K562 treated with DMSO at 1 percent for 12 hours (cell line): ENCODE measurements around the gene FAM187B. TPM values are rescaled to one million over a fixed set of nuclear protein-coding genes. Genes with fewer than 3 reads are reported as not detected.

ENCODE experiments used
- total RNA-seq: library from RNA; unstranded; fragments of 300-600 nt; gene quantifications from 2 replicates; pipeline ENCODE4 v1.2.3, GENCODE V29; 2022; ENCODE audit not compliant: insufficient read depth

FAM187B gene
- not detected in 2 replicates for total RNA-seq

DNA sequence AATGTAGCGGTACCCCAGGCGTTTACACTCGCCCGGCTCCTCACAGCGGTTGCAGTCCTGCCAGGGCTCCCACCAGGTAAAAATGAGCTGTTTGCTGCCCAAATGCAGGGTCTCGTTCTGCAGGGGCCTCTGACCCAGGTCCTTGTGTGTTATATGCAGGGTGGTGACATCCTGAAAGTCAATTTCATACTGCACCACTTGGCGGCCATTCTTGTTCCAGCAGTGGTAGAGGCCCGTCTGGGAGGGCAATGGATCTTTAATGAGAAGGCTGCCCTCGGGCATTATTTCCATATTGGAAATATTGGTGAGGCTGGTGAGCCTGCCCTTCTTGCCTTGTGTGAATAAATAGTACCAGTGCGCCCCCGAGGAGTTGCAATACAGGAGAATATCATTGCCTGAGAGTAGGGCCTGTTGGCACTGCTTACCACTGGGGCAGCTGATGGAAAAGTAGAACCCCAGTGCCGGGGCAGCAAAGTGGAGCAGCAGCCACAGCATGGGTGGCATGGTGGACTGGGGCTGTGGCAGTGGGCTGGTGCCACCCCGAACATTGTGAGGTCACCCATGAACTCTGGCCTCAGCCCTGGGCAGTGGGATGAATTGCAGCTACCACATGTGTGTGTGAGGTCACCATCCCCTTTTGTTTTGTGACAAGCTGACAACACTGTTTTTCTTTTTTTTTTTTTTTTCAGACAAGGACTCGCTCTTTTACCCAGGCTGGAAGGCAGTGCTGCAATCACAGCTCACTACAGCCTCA, at the start of gene FAM187B:
FAM187B (minus strand) TSS at position 563 of the 754 bp plus-strand sequence; CDS start at position 504, 59 bp downstream.

DNA sequence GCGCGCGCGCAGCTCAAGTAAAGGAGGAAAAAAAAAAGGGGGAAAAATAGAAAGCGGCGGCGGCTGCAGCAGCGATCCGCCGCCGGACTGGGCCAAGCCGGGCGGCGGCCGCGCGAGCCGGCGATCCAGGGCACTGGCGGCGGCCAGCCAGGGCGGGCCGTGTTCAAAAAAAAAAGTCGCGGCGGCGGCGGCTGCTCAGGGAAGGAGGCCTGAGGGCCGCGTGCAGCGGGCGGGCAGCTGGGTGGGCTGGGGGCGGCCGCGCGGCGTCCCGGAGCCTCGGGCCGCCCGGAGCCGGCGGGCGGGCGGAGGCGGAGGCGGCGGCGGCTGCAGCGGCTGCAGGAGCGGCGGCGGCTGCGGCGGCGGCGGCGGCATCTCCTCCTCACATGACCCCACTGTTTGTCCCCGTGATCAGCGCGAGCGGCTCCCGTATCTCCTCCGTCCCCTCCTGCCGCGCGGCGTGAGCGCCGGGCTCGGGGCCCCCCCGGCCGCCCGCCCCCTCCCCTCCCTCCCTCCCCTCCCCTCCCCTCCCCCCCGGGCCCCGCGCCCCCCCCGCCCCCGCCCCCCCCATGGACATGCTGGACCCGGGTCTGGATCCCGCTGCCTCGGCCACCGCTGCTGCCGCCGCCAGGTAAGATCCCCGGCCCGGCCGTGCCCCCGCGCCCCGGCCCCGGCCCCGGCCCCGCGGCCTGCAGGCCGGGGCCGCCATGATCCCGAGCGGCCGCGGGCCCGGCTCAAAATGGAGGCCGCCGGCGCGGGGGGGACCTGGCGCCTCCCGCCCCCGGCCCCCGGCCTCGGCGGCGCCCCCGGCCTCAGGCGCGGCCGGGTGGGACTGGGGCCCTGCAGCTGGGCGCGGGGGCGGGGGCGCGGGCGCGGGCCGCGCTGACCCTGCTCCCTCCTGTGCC, 40.2 kb upstream of the FAM187B start, which contains the start of gene USF2:
USF2 (plus strand) TSS at position 427 of the 902 bp plus-strand sequence; CDS start at position 567, 140 bp downstream.

DNA sequence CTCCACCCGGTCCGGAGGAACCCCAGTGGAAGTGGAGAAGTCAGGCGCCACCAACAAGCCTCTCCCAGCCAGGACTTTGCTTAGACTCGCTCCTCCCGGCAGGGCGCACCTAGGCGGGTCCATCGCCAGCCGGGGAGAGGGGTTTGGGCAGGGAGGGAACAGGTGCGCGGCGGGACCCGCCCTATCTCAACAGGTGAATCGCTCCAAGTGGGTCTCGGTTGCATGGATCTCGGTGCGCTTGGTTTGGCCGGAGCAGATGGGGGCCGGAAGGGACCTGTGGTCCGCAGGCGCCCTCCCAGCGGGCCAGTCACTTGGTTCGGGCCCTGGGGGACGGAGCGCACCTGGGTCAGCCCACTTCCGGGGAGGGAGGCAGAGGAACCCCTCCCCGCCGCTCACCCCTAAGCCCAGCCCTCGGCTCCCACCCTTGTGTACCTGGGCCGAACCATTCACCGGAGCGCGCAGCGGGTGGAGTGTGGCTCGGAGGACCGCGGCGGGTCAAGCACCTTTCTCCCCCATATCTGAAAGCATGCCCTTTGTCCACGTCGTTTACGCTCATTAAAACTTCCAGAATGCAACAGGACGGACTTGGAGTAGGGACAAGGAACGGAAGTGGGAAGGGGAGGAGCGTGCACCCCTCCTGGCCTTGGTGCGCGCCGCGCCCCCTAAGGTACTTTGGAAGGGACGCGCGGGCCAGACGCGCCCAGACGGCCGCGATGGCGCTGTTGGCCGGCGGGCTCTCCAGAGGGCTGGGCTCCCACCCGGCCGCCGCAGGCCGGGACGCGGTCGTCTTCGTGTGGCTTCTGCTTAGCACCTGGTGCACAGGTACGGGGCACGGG, 20.0 kb upstream of the FAM187B start, which contains the start of gene LSR:
LSR (plus strand) TSS at position 693 of the 836 bp plus-strand sequence; CDS start at position 714, 21 bp downstream.

Other genes starting within 250 kb of the FAM187B start
- 69.5 and 86.1 TPM in 2 replicates for gene GRAMD1A, start 228.4 kb downstream of the FAM187B start, total RNA-seq
- 6.2 and 9.0 TPM in 2 replicates for gene SCN1B, start 198.3 kb downstream of the FAM187B start, total RNA-seq
- 2.6 and 2.8 TPM in 2 replicates for gene HPN, start 187.0 kb downstream of the FAM187B start, total RNA-seq
- gene FXYD3, start 112.9 kb downstream of the FAM187B start, total RNA-seq: not detected in 2 replicates
- 0.93 and 1.5 TPM in 2 replicates for gene LGI4, start 93.7 kb downstream of the FAM187B start, total RNA-seq
- gene FXYD1, start 89.9 kb downstream of the FAM187B start, total RNA-seq: not detected in 2 replicates
- gene FXYD7, start 85.5 kb downstream of the FAM187B start, total RNA-seq: not detected in 2 replicates
- 254 and 288 TPM in 2 replicates for gene FXYD5, start 74.0 kb downstream of the FAM187B start, total RNA-seq
- gene LSR, start 20.3 kb upstream of the FAM187B start, total RNA-seq: 59.8 and 61.1 TPM in 2 replicates
- 126 and 135 TPM in 2 replicates for gene USF2, start 40.2 kb upstream of the FAM187B start, total RNA-seq
- not detected in 2 replicates for gene HAMP, start 53.8 kb upstream of the FAM187B start, total RNA-seq
- gene MAG, start 63.4 kb upstream of the FAM187B start, total RNA-seq: 0.47 and 3.3 TPM in 2 replicates
- gene CD22, start 100.4 kb upstream of the FAM187B start, total RNA-seq: 1.4 and 2.2 TPM in 2 replicates
- gene FFAR1, start 119.2 kb upstream of the FAM187B start, total RNA-seq: not detected in 2 replicates
- gene FFAR3, start 129.7 kb upstream of the FAM187B start, total RNA-seq: not detected in 2 replicates
- not detected in 2 replicates for gene GPR42, start 142.3 kb upstream of the FAM187B start, total RNA-seq
- gene FFAR2, start 219.5 kb upstream of the FAM187B start, total RNA-seq: not detected in 2 replicates